Psoas muscle (tissue), 8 donors: ENCODE results near the gene MS4A15. TPM values are rescaled to one million over a fixed set of nuclear protein-coding genes. Genes with fewer than 3 reads are reported as not detected.

Source experiments
- ATAC-seq, 4 donors: fragments of 200-7000 bp; cut with Tn5 transposase; one replicate each; pipeline ENCODE4 v1.9.1; 2020; ENCODE audit warnings: moderate library complexity in 3 of 4, mild to moderate bottlenecking in 2 of 4
- DNase-seq, 2 donors: peaks; one replicate each; pipeline ENCODE4 v3.0.0-alpha.2; 2020
- H3K27ac ChIP-seq: fragments of 200-600 bp; one replicate; pipeline ENCODE4 v1.8.0; 2022
- H3K27me3 ChIP-seq, 3 donors: fragments of 200-600 bp in 1 of 3; one replicate each; pipeline versions ENCODE4 v1.6.1 to v1.8.0; 2013 to 2022; ENCODE audit warnings: low read length in 2 of 3, mild to moderate bottlenecking in 2 of 3, moderate library complexity in 1 of 3; ENCODE audit not compliant: insufficient read depth in 3 of 3
- H3K36me3 ChIP-seq, 2 donors: fragments of 200-600 bp in 1 of 2; one replicate each; pipeline versions ENCODE4 v1.6.1 to v1.8.0; 2013 to 2022; ENCODE audit warnings: low read depth in 1 of 2, mild to moderate bottlenecking in 1 of 2, moderate library complexity in 1 of 2; ENCODE audit not compliant: insufficient read depth in 1 of 2
- H3K4me1 ChIP-seq: fragments of 200-600 bp; one replicate; pipeline ENCODE4 v1.8.0; 2022
- H3K4me3 ChIP-seq: fragments of 200-600 bp; one replicate; pipeline ENCODE4 v1.8.0; 2022; ENCODE audit warnings: mild to moderate bottlenecking
- H3K9me3 ChIP-seq: fragments of 200-600 bp; one replicate; pipeline ENCODE4 v1.8.0; 2022
- CTCF ChIP-seq: fragments of 200-600 bp; IDR thresholded peaks from one replicate; pipeline ENCODE4 v1.8.0; 2022; ENCODE audit warnings: antibody characterized with exemption
- WGBS, 3 donors: extraction: QIAGEN DNeasy Blood & Tissue Kit; methylation state at CpG; one replicate each; pipeline versions ENCODE4 v1.1.6 to v1.1.7; 2013; 5-methylcytosine and 5-hydroxymethylcytosine counted together
- intact Hi-C, 2 donors: fragments of 100-400 bp; cut with DNase I; formaldehyde crosslinking; loops; one replicate each; pipeline versions ENCODE4 v1.11.0 to v1.14.2; 2022
- polyA plus RNA-seq, 3 donors: library from polyadenylated mRNA; stranded (reverse); fragments of 200-250 nt; gene quantifications; one replicate each; pipeline ENCODE4 v1.2.3, GENCODE V29; 2013
- total RNA-seq, 4 donors: library from RNA; stranded (reverse); fragmentation: NEBNext Ultra II Directional in 2 of 4; extraction: Animal tissue kit (Norgen Biotek cat#: 25700) in 2 of 4; gene quantifications; one replicate each; pipeline versions ENCODE4 v1.2.1 to v1.2.4, GENCODE V29; 2021 to 2023
- donor health status: healthy with polysubstance abuse.
- donor health status: DM: no; HTN: no; CAD: no; lungs with moderate emphysema.
- donor health status: Bipolar disorder and iron deficiency.
- donor health status: healthy.
- donor health status: DM: yes; HTN: yes; CAD: no.
- donor health status: DM: no; HTN: no; CAD: no.
- donor health status: DM: no; HTN: no; CAD: no.
- donor health status: DM: yes; HTN: yes; CAD: no.

The MS4A15 gene
- total and polyA plus RNA-seq, 7 donors: not detected

GRCh38 chr11:60772666-60773065 lies 16.0 kb downstream of the MS4A15 start:
- ATAC-seq (no peak), DNase-seq (no peak)
- TF ChIP-seq CTCF: no peak
- H3K27me3 ChIP-seq: peaks cover 0 to 5% (median 2%) of the 10 kb centered on the region in 3 donors
- H3K9me3 ChIP-seq: no peaks in the 10 kb centered on the region
- intact Hi-C loops: no loop called here
- no peaks in the 10 kb centered on the region for H3K36me3 ChIP-seq
- H3K4me1 ChIP-seq: no peaks in the 10 kb centered on the region
- WGBS, 3 donors: 77 to 81% (median 81%) methylated on average over 8 of the region's 8 CpGs
- H3K27ac ChIP-seq: no peak overlapping the region
- H3K4me3 ChIP-seq: no peak overlapping the region

GRCh38 chr11:60774726-60775125 lies 18.1 kb downstream of the MS4A15 start:
- no peaks in the 10 kb centered on the region for H3K9me3 ChIP-seq
- H3K4me3 ChIP-seq: no peak overlapping the region
- H3K4me1 ChIP-seq: no peaks in the 10 kb centered on the region
- intact Hi-C loops: loop anchor here (5.0 kb wide), 1 partner anchor 123 kb away; no protein-coding TSS in a partner anchor
- no peak for ATAC-seq
- no peaks in the 10 kb centered on the region for H3K36me3 ChIP-seq
- no peak overlapping the region for H3K27ac ChIP-seq
- H3K27me3 ChIP-seq: peaks cover 0 to 5% (median 0%) of the 10 kb centered on the region in 3 donors
- WGBS, 3 donors: 74 to 84% (median 79%) methylated on average over 12 to 13 of the region's 13 CpGs
- no peak for TF ChIP-seq CTCF
- DNase-seq: no peak

- H3K9me3 ChIP-seq: no peaks in the 10 kb centered on the region
- H3K4me1 ChIP-seq: no peaks in the 10 kb centered on the region
- peak; percentile 76 to 81 for DNase-seq
- peak; percentile 90 to 93 (median 92) for ATAC-seq
- peak overlapping the region; percentile 42 for H3K27ac ChIP-seq
- peak; percentile 89 for TF ChIP-seq CTCF
- H3K27me3 ChIP-seq: peaks cover 0 to 5% (median 0%) of the 10 kb centered on the region in 3 donors
- no peak overlapping the region for H3K4me3 ChIP-seq
- no peaks in the 10 kb centered on the region for H3K36me3 ChIP-seq
- intact Hi-C loops: loop anchor here (5.0 kb wide), 1 partner anchor 122 kb away; no protein-coding TSS in a partner anchor
- WGBS, 3 donors: 9 to 12% (median 9%) methylated on average over 15 of the region's 15 CpGs
These were observed 18.8 kb downstream of the MS4A15 start for GRCh38 chr11:60775420-60775961.

GRCh38 chr11:60776167-60776566 lies 19.5 kb downstream of the MS4A15 start:
- DNase-seq: no peak
- Histone ChIP-seq H3K9me3 (no peaks in the 10 kb centered on the region), H3K27ac (peak overlapping the region; percentile 42), H3K27me3 (peaks cover 0 to 5% (median 0%) of the 10 kb centered on the region in 3 donors), H3K4me1 (no peaks in the 10 kb centered on the region), H3K4me3 (no peak overlapping the region), H3K36me3 (no peaks in the 10 kb centered on the region)
- TF ChIP-seq CTCF: no peak
- intact Hi-C loops: loop anchor here (5.0 kb wide), 1 partner anchor 121 kb away; no protein-coding TSS in a partner anchor
- WGBS, 3 donors: 71% methylated on average over 4 of the region's 4 CpGs
- no peak for ATAC-seq

GRCh38 chr11:60777106-60777505 lies 20.4 kb downstream of the MS4A15 start:
- Histone ChIP-seq H3K27me3 (peaks cover 0 to 5% (median 0%) of the 10 kb centered on the region in 3 donors), H3K27ac (peak overlapping the region; percentile 10), H3K4me1 (no peaks in the 10 kb centered on the region), H3K4me3 (no peak overlapping the region), H3K36me3 (no peaks in the 10 kb centered on the region), H3K9me3 (no peaks in the 10 kb centered on the region)
- intact Hi-C loops: loop anchor here (5.0 kb wide), 1 partner anchor 120 kb away; no protein-coding TSS in a partner anchor
- WGBS, 3 donors: 35 to 44% (median 43%) methylated on average over 4 of the region's 4 CpGs
- TF ChIP-seq CTCF: no peak
- ATAC-seq: no peak
- DNase-seq: no peak
